GM21390 (cell line): ENCODE measurements around the gene HMGCLL1.

ENCODE experiments used
- ATAC-seq: cut with Tn5 transposase; IDR thresholded peaks from one replicate; pipeline ENCODE4 v1.9.1; 2021; ENCODE audit not compliant: unreplicated experiment

The HMGCLL1 gene

GRCh38 chr6:55536391-55536956, 42.5 kb downstream of the HMGCLL1 start:
- no peak for ATAC-seq

GRCh38 chr6:55531496-55531895, 47.5 kb downstream of the HMGCLL1 start:
- no peak for ATAC-seq

DNA sequence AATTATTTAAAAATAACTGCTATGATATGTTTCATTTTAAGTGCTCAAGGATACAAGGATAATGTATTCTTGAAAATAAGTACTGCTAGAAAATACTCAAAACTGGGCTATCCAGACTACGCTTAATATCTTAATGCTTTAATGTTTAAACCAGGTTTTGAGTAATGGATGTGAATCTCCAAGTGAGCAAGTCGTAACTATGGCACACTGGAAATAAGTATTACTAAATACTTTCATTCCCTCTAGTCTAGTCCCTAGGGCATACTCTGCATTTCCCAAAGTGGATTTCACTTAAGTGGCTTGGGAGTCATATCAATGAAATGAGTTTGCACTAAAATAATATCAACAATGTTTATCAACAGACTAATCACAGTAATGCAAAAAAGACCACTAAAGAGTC, 48.1 kb downstream of the HMGCLL1 start:
- no peak for ATAC-seq

- ATAC-seq = peak; percentile 96
Observed at GRCh38 chr6:55528624-55529023, 50.4 kb downstream of the HMGCLL1 start.

- ATAC-seq = no peak
Observed at GRCh38 chr6:55524441-55524840, 54.6 kb downstream of the HMGCLL1 start.

DNA sequence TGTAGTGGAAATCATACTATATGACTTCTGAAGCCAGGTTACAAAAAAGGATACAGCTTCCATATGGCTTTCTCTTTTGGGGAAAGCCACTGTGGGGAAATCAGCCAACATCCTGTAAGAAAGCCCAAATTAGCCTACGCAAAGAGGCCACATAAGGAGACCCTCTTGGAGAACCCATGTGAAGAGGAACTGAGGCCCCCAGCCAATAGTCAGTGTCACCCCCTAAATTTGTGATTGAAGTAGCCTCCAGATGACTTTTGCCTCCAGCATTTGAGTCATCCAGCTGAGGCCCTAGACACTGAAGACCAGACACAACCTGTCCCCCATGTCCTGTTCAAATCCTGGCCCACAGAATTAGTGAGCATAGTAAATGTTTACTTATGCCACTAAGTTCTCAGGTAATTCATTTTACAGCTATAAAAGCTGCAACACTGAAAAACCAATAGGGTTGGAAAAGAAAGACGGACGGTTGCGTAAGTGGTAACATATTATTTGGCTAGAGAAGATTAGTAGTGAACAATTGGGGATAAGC, 60.4 kb downstream of the HMGCLL1 start:
- ATAC-seq = no peak

DNA sequence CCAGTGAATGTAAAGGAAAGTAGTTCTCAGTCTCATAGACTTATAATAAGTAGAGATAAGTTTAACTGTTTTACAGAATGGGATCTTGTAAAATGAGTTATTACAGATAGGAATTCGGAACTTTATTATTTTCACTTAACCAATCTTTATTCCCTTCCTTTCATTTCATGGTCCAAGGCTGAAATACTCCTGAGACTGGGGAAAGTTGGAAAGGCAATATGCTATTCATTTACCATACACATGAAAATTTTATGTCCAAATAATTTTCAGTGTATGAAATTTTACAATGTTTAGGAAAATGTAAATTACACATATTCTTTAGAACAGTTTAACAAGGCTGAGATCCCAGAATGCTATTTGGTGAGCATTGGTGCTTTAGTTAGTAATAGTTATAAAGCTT, 62.3 kb downstream of the HMGCLL1 start:
- no peak for ATAC-seq

GRCh38 chr6:55512904-55513303, 66.1 kb downstream of the HMGCLL1 start:
- no peak for ATAC-seq

DNA sequence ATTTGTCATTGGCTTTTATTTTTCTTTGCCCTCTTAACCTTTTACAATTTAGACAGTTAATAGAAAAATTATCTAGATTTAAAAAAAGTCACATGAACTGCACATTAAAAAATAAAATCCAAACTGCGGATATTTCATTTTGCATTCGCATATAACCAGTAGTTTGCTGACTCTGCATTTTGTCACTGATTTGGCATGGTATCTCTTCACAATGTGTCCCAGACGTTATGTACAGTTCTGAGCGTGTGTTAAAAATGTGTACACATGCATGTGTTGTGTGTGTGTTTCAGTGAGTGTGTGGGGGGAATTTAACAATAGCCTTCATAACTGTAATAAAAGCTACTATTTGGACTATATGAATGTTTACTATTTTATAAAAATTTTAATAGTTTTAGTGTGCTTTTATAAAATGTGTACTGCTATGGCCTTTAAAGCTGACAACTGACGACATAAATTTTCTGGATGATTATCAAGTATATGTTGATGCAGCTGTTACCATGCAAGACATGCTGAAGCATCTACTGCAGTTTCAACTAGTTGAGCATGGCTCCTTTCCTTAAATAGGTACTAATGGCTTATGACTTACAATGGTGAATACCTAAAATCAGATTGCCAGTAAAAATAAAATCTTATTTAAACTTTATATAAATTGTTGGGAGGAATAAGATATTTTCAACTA, 67.7 kb downstream of the HMGCLL1 start:
- no peak for ATAC-seq

DNA sequence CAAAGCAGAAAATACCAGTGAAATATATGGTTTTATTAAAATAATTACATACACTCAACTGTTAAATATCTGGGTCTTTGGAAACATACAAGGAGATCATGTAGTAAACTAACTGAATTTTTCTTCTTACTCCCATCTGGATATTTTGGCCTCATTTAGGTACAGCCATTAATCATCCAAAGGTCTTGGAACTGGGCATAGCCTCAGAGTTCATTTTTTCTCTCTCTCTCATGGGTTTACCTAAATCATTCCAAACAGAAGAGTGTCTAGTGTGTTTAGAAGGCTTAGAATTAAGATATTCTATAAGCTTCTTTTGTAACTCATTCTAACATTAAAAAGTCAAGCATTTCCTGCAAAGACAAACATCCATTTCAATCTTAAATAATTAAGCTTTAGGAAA, 79.4 kb downstream of the HMGCLL1 start:
- ATAC-seq = no peak

GRCh38 chr6:55497694-55498093, 81.3 kb downstream of the HMGCLL1 start:
- no peak for ATAC-seq

GRCh38 chr6:55496201-55496600, 82.8 kb downstream of the HMGCLL1 start:
- ATAC-seq = no peak

GRCh38 chr6:55495277-55495676, 83.7 kb downstream of the HMGCLL1 start:
- ATAC-seq = no peak

- no peak for ATAC-seq
Observed at GRCh38 chr6:55494411-55494810, 84.6 kb downstream of the HMGCLL1 start.

DNA sequence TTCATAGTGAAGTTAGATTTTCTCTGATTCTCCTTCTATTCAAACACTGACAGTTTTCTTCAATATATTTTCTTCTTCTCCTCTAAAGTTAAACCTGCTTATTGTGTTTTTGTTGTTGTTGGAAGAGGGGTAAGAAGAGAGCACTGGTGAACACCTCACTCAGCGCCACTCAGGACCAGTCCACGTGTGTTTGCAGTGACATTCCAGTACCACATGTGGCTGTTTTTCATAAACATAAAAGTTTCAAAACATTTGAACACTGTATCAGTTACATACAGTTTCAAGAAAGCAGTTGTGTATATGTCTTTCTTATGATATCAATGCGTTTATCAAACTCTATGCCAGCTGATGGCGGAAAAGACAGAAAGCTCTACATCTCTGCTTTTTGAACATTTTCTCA, 86.7 kb downstream of the HMGCLL1 start:
- ATAC-seq = no peak

- ATAC-seq = no peak
Observed at GRCh38 chr6:55490871-55491270, 88.1 kb downstream of the HMGCLL1 start.

GRCh38 chr6:55474382-55474781, 104.6 kb downstream of the HMGCLL1 start:
- no peak for ATAC-seq

- ATAC-seq = no peak
Observed at GRCh38 chr6:55473722-55474121, 105.3 kb downstream of the HMGCLL1 start.

DNA sequence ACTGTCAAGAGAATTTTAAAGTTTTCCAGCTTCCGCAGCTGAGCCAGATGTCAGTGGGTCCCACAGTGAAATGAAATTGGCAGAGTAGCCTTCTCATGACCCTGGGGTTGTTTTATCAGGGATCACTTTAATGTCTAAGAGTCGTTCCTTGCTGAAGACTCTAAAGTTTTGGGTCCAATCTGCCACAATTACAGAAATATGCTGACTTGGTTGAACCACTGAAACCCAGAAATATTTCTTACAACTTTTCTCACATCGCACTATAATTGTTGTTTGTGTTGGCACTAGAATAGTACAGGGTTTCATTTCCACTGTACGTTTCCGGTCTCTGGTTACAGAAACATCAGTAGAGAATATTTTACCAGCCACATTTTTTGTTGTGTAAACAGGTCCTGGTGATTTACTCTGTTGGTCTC, 109.0 kb downstream of the HMGCLL1 start:
- ATAC-seq = no peak

DNA sequence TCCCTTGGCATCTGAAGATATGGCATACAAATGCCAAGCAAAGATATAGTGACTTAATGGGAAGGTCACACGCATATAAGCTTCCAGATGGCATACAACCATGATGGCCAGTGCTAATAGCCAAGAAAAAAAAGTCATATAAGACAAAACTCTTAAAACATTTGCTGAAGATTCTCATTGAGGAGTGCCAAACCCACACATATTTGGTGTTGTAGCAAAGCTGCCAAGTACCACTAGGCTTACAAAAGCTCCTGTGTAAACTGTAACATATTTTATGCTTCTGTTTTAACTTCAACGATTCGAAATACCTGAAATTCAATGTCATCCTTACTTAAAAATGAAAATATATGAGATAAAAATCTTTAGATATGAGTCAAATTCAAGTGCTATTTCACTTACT, 123.0 kb downstream of the HMGCLL1 start:
- ATAC-seq = no peak

- no peak for ATAC-seq
Observed at GRCh38 chr6:55450005-55450404, 129.0 kb downstream of the HMGCLL1 start.

GRCh38 chr6:55449225-55449624, 129.8 kb downstream of the HMGCLL1 start:
- ATAC-seq = no peak

GRCh38 chr6:55448451-55448850, 130.5 kb downstream of the HMGCLL1 start:
- no peak for ATAC-seq
